ENCODE measurements around the gene KCNS1. TPM values are rescaled to one million over a fixed set of nuclear protein-coding genes. Genes with fewer than 3 reads are reported as not detected.

KCNS1 gene
- total and polyA plus RNA-seq, 2 of the 8 experiments (the other 6 are each of a cell fraction or from before 2014, with no cell fraction given): 1.4 to 1.8 TPM

DNA sequence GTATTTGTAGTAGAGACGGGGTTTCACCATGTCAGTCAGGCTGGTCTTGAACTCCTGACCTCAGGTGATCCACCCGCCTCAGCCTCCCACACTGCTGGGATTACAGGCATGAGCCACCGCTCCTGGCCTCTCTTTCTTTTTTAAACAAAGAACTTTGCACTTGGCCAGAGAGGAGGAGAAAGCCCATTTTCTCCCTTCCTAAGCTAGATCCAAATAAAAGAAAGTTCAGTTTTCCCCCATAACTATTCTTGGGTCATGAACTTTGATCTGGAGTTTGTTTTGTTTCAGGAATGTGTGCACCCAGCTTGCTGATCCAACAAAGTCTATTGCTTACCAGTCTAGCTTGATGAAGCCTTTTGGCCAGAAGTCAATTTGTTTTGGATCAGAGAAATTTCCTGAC is 23.4 kb downstream of the KCNS1 start:
- Histone ChIP-seq H3K4me2 (ENCODE audit: insufficient read depth in 1 of 2, low read depth in 2 of 2, low read length in 2 of 2) (no peak overlapping the region), H3K27ac (ENCODE audit: low read depth, low read length) (no peak overlapping the region), H3K36me3 (ENCODE audit: control insufficient read depth in 2 of 4, insufficient read depth in 4 of 4, low read length in 3 of 4) (peaks cover 0 to 33% (median 7%) of the 10 kb centered on the region in 4 experiments; a peak in 4 of 8 replicates), H3K14ac (ENCODE audit: insufficient read length) (no peak overlapping the region), H4K20me1 (replicated peaks in 1 of 2; ENCODE audit: control insufficient read depth in 1 of 2, insufficient read depth in 2 of 2, low read length in 2 of 2) (no peaks in the 10 kb centered on the region), H3K4ac (replicated peaks; ENCODE audit: insufficient read length, low read depth, low read length) (no peak overlapping the region), H3K9ac (replicated peaks in 1 of 4; ENCODE audit: extremely low read depth in 1 of 4, low read depth in 3 of 4, low read length in 3 of 4) (no peak overlapping the region), H2BK20ac (ENCODE audit: low read length) (no peak overlapping the region), H3K4me3 (ENCODE audit: extremely low read depth in 1 of 4, insufficient read depth in 2 of 4, low read depth in 3 of 4, low read length in 4 of 4) (no peak overlapping the region), H2BK5ac (ENCODE audit: low read depth, low read length) (no peak overlapping the region), H2BK120ac (replicated peaks; ENCODE audit: low read depth, low read length) (no peak overlapping the region), H3K9me3 (ENCODE audit: insufficient read depth in 2 of 2, low read depth in 1 of 2, low read length in 1 of 2) (peaks cover 3 to 4% of the 10 kb centered on the region in 2 experiments; a peak in 3 of 4 replicates), H2BK15ac (ENCODE audit: low read length) (no peak overlapping the region), H3K27me3 (replicated peaks in 1 of 4; ENCODE audit: control insufficient read depth in 3 of 4, extremely low read depth in 1 of 4, insufficient read depth in 3 of 4, low read length in 3 of 4) (no peaks in the 10 kb centered on the region), H3K79me2 (ENCODE audit: control insufficient read depth in 1 of 2, insufficient read depth in 2 of 2, low read length in 2 of 2) (no peaks in the 10 kb centered on the region), H3K23ac (ENCODE audit: insufficient read length) (no peak overlapping the region), H2AK5ac (ENCODE audit: low read depth, low read length) (no peak overlapping the region), H2BK12ac (ENCODE audit: low read depth, low read length) (no peak overlapping the region), H4K5ac (ENCODE audit: insufficient read length, low read depth, low read length) (no peak overlapping the region), H3K4me1 (replicated peaks in 1 of 4; ENCODE audit: control insufficient read depth in 3 of 4, insufficient read depth in 4 of 4, low read length in 3 of 4) (peaks cover 0 to 8% (median 2%) of the 10 kb centered on the region in 4 experiments; a peak in 1 of 7 replicates), H3K23me2 (ENCODE audit: low read depth, low read length) (no peaks in the 10 kb centered on the region), H2AFZ (ENCODE audit: low read length) (no peak overlapping the region), H3K56ac (replicated peaks; ENCODE audit: insufficient read length, low read depth, low read length) (no peak overlapping the region), H3K18ac (ENCODE audit: extremely low read depth, low read length) (no peak overlapping the region), H4K8ac (ENCODE audit: extremely low read depth, insufficient read depth, low read length) (no peak overlapping the region), H3K79me1 (ENCODE audit: low read depth, low read length) (no peaks in the 10 kb centered on the region), H4K91ac (replicated peaks; ENCODE audit: insufficient read length, low read length) (no peak overlapping the region)
- POLR2A ChIA-PET (ENCODE audit: partially characterized antibody): no interaction called here
- TF ChIP-seq TCF12 (IDR thresholded peaks at IDR 0.05; ENCODE audit: low read depth, low read length) (no peak), GTF2F1 (IDR thresholded peaks at IDR 0.05; ENCODE audit: borderline replicate concordance, low read depth, low read length) (no peak), CHD1 (IDR thresholded peaks at IDR 0.05; ENCODE audit: low read depth, low read length) (no peak), HDAC6 (IDR thresholded peaks at IDR 0.05; ENCODE audit: low read depth, low read length) (no peak), CTBP2 (IDR thresholded peaks at IDR 0.05; ENCODE audit: borderline replicate concordance, insufficient read depth, insufficient read length, low read length) (no peak), SIRT6 (IDR thresholded peaks at IDR 0.05; ENCODE audit: low read length) (no peak)
- DNase-seq (ENCODE audit: low read depth in 1 of 2, low spot score in 2 of 2) (no peak), FAIRE-seq (no peak)
- CTCF ChIA-PET (ENCODE audit: partially characterized antibody): interaction anchor here (1.1 to 4.2 kb wide), 3 partner anchors 18 to 34 kb away, joined by 3 to 32 read pairs (median 10); no protein-coding TSS in a partner anchor
- WGBS, 2 experiments (ENCODE audit: extremely low coverage in 1 of 2, insufficient coverage in 1 of 2, insufficient read length in 1 of 2, insufficient replicate concordance in 2 of 2, low coverage in 1 of 2, low lambda C conversion rate in 2 of 2, missing lambda C conversion rate in 1 of 2): 84% methylated on average over 3 of the region's 3 CpGs; no CpG with 5 or more reads in 1 of the 2 experiments
